HG03457 (cell line): ENCODE data around the gene SUPT16H.
"Not testable (repeated sequence)": the region's sequence is repeated elsewhere in the genome, so short reads cannot be mapped to it uniquely, and the experiment has no call there.

Experiments
- ATAC-seq: cut with Tn5 transposase; IDR thresholded peaks from one replicate; pipeline ENCODE4 v1.9.1; 2021; ENCODE audit warnings: moderate number of reproducible peaks; ENCODE audit not compliant: unreplicated experiment

Gene SUPT16H

DNA sequence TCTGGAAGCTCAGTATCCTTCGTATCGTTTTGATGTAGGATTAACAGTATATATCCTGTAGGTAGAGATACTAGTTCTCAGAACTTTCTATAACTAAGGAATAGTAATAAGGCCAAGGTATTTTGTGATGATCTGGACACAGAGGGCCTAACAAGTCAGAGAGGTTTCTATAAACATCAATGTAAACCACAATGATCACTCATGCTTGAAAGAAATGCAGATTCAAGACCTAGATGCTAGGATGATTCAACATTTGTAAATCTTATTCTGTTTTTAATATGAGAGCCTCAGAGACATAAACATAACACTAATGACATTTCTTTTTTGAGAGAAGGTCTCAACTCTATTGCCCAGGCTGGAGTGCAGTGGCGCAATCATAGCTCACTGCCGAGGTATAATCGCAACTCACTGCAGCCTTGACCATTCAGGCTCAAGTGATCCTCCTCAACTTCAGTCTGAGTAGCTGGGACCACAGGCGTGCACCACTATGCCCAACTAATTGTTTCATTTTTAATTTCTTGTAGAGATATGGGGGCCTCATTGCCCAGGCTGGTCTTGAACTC is 16.2 kb downstream of the SUPT16H start:
- ATAC-seq, result no peak

DNA sequence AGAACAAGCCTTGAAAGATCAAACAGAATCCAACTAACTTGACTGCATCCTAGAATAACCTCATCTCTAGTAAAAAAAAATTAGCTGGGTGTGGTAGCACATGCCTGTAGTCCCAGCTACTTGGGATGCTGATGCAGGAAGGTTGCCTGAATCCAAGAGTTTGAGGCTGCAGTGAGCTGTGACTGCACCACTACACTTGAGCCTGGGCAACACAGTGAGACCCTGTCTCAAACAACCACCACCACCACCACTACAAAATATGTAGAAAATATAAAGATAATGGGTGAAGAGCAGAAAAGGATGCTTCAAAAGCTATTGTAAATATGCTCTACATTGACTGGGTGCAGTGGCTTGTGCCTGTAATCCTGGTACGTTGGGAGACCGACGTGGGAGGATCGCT is 27.3 kb downstream of the SUPT16H start:
- ATAC-seq, result no peak

DNA sequence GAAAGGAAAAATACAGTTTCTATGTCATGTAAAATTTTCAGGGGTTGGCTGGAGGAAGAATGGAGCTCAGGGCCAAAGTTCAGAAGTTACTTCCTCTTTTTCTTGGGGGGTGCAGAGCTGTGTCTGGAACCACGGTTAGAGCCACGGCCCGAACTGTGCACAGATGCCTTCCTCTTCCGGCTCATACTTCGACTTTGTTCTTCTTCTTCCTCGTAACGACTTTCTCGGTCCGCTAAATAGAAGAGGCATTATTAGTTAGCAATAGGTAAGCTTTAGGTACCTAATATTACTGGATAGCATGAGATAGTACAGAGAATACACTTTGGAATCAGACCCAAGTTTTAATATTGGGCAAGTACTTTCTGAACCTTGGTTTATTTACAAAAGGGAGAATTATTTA is 31.2 kb downstream of the SUPT16H start:
- no peak for ATAC-seq

DNA sequence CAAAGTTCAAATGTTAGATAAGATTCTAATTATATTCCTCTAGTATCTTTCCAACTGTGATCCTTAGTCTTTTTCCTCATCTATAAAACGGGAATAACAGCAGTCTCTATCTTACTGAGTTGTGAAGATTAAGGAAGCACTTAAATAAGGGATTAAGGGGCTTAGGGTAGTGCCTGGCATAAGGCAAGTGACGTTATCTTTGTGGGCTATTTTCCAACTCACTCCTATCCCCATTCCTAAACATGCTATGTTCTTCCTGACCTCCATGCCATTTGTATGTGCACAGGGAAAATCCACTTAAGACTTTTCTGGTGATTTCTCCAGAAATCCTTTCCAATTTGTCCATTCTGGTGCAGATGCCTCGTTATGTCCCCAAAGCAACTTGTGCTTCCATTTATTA is 33.3 kb downstream of the SUPT16H start:
- no peak for ATAC-seq

DNA sequence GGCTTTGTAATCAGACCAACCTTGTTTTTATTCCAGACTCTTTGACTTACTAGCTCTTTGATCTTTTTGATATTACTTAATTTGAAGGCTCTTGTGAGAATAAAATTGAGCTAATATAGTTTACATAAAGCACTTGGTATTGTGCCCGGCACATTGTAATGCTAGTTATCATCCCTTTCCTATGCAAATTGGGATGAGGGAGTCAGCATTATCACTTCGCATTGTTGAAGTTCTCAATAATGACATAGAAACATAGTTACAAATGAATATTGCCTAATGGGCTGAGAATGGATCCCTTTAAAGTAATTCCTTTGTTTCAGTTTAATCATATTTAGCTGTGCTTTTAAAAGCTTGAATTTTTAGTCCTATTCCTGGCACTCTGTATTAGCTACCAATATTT is 36.6 kb downstream of the SUPT16H start:
- ATAC-seq, result no peak

DNA sequence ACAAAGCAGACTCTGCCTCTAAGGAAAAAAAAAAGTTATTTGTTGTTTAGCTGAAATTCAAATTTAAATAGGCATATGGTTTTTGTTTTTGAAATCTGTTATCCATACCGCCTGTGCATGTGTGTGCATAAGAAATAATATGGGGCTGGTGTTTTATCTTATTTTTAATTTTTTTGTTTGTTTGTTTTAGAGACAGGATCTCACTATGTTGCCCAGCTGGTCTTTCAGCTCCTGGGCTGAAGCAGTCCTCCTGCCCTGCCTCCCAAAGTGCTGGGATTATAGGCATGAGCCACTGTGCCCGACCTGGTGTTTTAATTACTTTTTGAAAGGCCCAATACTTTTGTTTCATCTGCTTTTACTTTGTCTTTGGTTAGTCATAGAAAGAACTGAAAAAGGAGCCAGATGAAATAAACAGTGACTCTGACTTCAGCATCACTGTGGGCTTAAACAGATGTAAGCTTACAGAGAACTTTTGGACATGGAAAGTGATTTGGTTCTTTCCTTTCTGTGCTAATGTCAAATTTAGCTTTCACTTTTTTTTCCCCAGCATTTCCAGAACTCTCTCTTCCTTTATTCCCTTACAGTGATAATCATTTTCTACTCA is 37.2 kb downstream of the SUPT16H start:
- ATAC-seq, result no peak

DNA sequence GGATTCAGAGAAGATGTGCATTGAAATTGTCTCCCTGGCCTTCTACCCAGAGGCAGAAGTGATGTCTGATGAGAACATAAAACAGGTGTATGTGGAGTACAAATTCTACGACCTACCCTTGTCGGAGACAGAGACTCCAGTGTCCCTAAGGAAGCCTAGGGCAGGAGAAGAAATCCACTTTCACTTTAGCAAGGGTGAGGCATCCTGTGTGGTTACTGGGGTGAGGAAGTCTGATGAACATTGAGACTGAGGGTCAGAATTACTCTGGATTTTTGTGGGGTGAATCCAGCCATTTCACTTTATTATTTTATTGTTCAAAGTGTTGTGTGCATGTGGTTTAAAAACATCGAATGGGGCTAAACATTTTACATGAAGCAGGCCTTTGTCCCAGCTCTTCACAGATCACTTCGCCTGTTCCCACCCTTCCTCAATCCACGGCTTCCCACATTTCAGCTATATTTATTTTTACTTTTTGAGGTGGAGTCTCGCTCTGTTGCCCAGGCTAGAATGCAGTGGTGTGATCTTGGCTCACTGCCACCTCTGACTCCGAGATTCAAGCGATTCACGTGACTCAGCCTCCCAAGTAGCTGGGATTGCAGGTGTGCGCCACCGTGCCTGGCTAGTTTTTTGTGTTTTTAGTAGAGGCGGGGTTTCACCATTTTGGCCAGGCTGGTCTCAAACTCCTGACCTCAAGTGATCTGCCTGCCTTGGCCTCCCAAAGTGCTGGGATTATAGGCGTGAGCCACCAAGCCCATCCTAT is 40.6 kb downstream of the SUPT16H start:
- ATAC-seq, result no peak

DNA sequence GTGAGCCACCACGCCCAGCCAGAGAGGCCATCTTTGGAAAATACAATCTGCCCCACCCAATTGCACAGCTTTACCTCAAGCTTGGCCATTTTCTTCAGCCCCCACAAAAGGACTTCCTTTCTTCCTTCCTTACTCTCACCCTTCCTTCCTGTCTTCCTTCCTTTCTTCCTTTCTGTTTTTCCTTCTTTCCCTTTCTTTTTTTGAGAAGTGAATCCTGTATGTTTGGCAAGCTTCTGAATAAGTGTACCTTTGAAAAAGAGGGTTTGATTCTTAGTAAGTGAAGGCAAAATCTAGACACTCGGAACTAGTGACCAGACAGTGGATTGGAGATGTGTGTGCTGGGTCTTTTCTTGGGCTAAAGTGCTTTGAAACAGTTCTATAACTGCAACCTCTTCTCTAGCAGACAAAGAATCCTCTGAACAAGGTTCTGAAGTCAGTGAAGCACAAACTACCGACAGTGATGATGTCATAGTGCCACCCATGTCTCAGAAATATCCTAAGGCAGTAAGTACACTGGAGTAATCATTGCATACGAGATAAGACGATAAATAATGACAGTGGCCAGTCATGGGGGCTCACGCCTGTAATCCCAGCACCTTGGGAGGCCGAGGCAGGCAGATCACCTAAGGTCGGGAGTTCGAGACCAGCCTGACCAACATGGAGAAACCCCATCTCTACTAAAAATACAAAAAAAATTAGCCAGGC is 49.5 kb downstream of the SUPT16H start:
- no peak for ATAC-seq

DNA sequence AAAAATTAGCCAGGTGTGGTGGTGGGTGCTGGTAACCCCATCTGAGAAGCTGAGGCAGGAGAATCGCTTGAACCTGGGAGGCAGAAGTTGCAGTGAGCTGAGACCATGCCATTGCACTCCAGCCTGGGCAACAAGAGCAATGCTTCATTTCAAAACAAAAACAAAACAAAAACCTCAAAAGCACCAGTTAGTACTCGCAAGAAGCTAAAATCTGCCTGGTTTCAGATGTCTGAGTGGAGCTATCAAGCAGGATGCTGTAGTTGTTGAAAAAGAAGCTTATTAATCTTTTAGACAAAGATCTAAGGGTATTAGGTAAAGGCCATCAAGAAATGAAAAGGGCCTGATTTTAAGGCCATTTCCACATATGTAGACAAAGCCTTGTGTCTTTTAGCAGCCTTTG is 50.9 kb downstream of the SUPT16H start:
- ATAC-seq, result no peak

DNA sequence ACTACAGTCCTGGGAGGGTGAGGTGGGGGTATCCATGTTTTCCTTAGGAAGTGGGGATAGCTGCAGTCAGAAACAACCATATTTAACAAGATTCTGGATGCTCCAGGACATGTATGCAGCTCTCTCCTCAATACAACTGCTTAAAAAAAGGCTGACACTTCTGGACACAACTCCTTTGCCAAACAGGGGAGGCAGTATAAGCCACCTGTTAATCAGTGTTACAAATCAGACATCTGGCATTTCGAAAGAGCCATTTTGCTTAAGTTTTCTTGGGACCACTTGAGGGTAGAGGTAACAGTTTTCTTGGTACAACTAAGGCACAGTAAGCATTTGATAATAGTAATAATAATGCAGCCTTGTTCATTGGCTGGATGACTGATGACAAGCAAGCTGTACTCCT is 56.8 kb downstream of the SUPT16H start:
- no peak for ATAC-seq

DNA sequence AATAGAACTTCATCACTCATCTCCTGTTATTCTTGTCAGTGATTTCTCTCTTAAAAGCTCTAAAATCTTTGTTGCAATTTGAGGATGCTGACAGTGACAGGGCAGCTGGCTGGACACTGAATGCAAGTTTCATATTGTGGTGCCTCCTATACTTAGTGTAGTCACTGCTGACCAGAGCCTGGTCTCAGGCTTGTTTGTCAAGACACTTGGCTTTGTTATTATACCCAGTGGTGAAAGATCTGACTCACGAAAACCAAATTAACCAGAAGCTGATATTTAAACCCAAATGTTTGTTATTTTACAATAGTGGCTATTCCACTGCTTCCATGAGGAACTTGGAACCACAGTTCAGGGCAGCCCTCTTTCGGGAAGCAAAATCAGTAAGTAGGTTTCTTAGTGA is 61.1 kb downstream of the SUPT16H start:
- no peak for ATAC-seq

DNA sequence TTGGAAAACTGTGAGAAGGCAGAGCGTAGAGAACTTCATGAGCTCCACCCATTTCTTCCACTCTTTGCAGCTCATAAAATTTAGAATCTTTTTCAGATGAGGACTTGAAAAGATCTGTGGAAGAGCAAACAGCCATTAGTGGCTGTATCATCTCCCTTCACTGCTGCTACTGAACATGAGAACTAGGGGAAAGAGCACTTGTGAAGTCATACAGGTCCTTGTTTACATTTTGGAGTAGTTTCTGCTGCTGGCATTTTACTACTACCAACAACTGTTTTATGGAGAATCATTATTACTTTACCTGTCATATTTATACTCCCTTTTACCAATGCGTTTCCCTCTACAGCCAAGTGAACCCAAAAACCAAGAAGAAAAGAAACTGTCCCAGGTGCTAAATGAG is 62.9 kb downstream of the SUPT16H start:
- no peak for ATAC-seq

DNA sequence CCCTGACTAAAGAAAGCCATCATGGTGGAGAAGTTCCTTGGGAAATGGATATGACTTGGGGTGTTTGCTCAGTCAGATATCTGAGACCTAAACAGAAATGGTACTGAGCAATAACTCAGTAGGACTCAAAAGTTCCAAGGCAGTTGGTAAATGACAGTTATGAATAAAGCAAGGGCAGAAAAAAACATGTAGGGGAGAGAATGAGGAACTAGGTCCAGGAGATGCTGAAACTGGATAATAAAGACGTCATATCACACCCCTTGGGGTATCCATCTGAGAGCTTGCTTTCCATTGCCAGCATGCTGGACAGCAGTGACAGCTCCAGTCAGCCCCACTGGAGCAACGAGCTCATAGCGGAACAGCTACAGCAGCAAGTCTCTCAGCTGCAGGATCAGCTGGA is 66.4 kb downstream of the SUPT16H start:
- ATAC-seq, result no peak

DNA sequence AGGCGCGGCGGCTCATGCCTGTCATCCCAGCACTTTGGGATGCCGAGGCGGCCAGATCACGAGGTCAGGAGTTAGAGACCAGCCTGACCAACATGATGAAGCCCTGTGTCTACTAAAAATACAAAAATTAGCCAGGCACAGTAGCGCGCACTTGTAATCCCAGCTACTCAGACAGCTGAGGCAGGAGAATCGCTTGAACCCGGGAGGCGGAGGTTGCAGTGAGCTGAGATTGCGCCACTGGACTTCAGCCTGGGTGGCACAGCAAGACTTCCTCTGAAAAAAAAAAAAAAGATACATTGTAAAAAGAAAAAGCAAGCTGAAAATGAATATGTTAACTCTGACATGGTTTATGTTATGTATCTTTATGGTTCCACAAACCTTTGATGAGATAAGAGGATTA is 70.3 kb downstream of the SUPT16H start:
- ATAC-seq, result no peak

DNA sequence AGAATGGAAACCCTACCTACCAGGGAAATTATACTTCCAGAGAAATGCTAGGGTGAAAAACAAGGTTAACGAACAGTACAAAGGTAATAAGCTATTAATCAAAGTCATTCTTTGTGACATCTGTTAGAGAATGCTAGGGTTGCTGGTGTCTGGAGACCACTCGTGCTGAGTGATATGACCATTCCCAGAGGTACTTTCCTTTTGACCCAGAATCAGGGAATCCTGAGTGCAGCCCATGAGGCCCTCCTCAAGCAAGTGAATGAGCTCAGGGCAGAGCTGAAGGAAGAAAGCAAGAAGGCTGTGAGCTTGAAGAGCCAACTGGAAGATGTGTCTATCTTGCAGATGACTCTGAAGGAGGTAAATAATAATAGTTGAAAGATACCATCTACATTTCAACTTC is 72.2 kb downstream of the SUPT16H start:
- no peak for ATAC-seq

DNA sequence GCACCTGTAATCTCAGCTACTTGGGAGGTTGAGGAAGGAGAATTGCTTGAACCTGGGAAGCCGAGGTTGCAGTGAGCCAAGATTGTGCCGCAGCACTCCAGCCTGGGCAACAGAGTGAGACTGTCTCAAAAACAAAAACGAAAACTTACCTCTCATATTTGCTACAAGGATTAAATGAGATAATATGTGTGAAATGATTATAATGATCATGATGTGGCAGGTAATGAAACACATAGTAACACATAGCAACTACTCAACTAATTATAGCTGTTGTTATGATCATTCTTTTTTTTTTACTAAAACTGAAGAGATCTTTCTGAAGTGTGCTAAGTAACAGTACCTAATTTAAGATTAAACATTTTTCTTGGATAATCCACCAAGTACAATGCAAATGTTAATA is 73.9 kb downstream of the SUPT16H start:
- ATAC-seq, result no peak

DNA sequence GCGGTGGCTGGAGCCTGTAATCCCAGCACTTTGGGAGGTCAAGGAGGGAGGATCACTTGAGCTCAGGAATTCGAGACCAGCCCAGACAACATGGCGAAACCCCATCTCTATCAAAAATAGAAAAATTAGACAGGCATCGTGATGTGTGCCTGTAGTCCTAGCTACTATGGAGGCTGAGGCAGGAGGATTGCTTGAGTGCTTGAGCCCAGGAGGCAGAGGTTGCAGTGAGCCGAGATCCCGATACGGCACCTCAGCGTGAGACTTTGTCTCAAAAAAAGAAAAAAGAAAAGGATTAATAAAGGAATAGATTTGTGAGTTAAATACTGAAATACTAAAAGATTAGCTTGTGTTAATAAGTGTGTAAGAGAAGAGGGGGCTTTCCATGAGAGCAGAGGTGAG is 74.6 kb downstream of the SUPT16H start:
- no peak for ATAC-seq

DNA sequence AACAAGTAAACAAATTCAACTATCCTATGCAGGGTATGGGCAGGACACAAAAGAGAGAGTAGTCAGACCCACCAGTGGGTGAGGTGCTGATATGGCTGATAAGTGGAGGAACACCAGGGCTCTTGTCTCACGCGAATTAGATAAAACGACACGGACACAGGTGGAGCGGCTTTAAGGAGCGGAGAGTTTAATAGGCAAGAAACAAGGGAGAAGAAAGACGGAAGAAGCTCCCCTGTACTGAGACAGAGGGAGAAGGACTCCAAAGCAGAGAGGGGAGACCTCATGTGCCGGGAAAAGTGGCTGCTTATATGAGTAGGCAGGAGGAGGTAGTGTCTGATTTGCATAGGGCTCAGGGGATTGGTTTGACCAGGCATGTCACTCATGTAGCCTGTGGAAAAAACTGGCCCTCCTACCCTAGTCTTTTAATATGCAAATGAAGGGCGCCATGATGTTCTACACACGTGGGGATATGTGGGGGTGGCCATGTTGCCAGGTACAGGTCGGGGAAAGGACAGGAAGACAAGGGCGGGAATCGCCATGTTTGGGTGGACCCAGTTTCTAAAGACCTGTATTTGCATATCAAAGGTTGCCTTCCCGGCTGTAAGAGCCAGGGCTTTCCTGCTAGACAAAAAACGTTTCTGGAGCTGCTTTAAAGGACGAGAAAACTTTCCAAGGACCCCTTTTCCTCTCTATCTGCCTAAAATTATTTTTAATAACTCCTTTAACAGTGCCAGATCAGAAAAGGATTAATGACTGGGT is 75.2 kb downstream of the SUPT16H start:
- ATAC-seq, result peak; percentile 71

DNA sequence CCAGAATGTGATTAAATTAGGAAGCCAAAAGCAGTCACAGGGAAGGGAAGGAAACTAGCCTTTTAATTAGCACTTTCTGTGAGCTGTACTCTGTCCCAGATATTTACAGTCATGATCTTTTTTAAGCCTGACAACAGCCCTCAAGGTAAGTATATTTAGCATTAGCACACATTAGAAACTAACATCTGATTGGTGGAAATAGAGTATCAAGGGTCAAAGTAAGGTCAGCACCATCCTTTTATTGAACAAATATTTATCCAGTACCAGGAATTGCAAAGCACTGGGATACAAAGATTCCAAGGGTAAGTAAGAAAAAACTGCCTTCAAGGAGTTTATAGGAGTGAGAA is 75.7 kb downstream of the SUPT16H start:
- ATAC-seq, result no peak

DNA sequence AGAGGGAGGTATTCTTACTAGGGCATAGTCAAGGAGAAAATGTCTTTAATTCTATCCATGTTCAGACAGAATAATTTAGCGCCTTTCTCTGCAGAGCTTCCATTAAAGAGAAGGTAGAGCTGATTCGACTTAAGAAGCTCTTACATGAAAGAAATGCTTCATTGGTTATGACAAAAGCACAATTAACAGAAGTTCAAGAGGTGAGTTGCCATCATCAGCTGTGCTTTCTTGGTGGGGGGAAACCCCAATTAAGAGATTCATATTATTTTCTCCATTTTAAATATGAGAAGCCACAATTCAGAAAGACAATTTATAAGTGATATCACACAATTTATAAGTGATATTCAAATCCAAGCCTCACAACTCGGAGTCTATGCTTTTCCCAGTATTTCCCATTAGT is 76.2 kb downstream of the SUPT16H start:
- no peak for ATAC-seq

DNA sequence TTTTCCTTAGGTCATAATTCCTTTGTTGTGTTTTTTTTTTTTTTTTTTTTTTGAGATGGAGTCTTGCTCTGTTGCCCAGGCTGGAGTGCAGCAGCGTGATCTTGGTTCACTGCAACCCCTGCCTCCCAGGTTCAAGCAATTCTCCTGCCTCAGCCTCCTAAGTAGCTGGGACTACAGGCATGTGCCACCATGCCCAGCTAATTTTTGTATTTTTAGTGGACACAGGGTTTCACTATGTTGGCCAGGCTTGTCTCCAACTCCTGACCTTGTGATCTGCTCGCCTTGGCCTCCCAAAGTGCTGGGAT is 81.0 kb downstream of the SUPT16H start:
- ATAC-seq, result not testable (repeated sequence)
